NCI-H2227 treated with DMSO at 0.1 percent for 48 hours (cell line): ENCODE results near the gene USP17L13.
"Not testable (repeated sequence)": the region's sequence is repeated elsewhere in the genome, so short reads cannot be mapped to it uniquely, and the experiment has no call there.

Source experiments
- DNase-seq: peaks from one replicate; lab custom pipeline; 2025; lab: John Stamatoyannopoulos, UW

USP17L13 gene, protein sequence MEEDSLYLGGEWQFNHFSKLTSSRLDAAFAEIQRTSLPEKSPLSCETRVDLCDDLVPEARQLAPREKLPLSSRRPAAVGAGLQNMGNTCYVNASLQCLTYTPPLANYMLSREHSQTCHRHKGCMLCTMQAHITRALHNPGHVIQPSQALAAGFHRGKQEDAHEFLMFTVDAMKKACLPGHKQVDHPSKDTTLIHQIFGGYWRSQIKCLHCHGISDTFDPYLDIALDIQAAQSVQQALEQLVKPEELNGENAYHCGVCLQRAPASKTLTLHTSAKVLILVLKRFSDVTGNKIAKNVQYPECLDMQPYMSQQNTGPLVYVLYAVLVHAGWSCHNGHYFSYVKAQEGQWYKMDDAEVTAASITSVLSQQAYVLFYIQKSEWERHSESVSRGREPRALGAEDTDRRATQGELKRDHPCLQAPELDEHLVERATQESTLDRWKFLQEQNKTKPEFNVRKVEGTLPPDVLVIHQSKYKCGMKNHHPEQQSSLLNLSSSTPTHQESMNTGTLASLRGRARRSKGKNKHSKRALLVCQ

GRCh38 chr4:9224596-9224995 lies at the start of gene USP17L13:
USP17L13 (plus strand) TSS chr4:9224896; CDS start chr4:9224896, 0 bp downstream.
- not testable (repeated sequence) for DNase-seq

DNA sequence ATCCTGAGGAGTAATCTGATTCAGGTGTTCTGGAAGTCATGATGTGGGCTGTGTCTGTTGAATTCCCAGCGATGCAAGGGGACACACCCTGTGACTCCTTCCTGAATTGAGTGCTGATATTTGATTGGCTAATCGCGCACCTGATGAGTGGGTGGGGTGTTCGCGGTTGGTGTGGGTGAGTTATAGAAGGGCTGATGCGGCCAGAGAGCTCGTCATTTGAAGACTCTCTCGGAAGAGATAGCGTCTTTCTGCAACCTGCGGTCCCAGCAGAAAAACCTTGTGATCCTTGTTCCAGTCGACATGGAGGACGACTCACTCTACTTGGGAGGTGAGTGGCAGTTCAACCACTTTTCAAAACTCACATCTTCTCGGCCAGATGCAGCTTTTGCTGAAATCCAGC lies 14.3 kb upstream of the USP17L13 start, which contains the start of gene USP17L10:
USP17L10 (plus strand) TSS at position 301 of the 400 bp plus-strand sequence; CDS start at position 301, 0 bp downstream.
- not testable (repeated sequence) for DNase-seq

GRCh38 chr4:9214701-9215100 lies 10.0 kb upstream of the USP17L13 start:
- DNase-seq, result not testable (repeated sequence)

- not testable (repeated sequence) for DNase-seq
Observed at GRCh38 chr4:9215105-9215504, 9.6 kb upstream of the USP17L13 start, which contains the start of gene USP17L11. USP17L11 (plus strand) TSS chr4:9215405; CDS start chr4:9215405, 0 bp downstream.

DNA sequence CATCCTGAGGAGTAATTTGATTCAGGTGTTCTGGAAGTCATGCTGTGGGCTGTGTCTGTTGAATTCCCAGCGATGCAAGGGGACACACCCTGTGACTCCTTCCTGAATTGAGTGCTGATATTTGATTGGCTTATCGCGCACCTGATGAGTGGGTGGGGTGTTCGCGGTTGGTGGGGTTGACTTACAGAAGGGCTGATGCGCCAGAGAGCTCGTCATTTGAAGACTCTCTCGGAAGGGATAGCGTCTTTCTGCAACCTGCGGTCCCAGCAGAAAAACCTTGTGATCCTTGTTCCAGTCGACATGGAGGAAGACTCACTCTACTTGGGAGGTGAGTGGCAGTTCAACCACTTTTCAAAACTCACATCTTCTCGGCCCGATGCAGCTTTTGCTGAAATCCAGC lies 4.8 kb upstream of the USP17L13 start, which contains the start of gene USP17L12:
USP17L12 (plus strand) TSS at position 301 of the 400 bp plus-strand sequence; CDS start at position 301, 0 bp downstream.
- not testable (repeated sequence) for DNase-seq

DNA sequence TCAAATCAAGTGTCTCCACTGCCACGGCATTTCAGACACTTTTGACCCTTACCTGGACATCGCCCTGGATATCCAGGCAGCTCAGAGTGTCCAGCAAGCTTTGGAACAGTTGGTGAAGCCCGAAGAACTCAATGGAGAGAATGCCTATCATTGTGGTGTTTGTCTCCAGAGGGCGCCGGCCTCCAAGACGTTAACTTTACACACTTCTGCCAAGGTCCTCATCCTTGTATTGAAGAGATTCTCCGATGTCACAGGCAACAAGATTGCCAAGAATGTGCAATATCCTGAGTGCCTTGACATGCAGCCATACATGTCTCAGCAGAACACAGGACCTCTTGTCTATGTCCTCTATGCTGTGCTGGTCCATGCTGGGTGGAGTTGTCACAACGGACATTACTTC lies 5.6 kb downstream of the USP17L13 start:
- DNase-seq, result not testable (repeated sequence)

GRCh38 chr4:9234085-9234484 lies 9.4 kb downstream of the USP17L13 start, which contains the start of gene USP17L15:
USP17L15 (plus strand) TSS chr4:9234385; CDS start chr4:9234385, 0 bp downstream.
- DNase-seq, result not testable (repeated sequence)

- DNase-seq, result not testable (repeated sequence)
Observed at GRCh38 chr4:9238461-9238860, 13.8 kb downstream of the USP17L13 start.

DNA sequence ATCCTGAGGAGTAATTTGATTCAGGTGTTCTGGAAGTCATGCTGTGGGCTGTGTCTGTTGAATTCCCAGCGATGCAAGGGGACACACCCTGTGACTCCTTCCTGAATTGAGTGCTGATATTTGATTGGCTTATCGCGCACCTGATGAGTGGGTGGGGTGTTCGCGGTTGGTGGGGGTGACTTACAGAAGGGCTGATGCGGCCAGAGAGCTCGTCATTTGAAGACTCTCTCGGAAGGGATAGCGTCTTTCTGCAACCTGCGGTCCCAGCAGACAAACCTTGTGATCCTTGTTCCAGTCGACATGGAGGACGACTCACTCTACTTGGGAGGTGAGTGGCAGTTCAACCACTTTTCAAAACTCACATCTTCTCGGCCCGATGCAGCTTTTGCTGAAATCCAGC lies 18.9 kb downstream of the USP17L13 start, which contains the start of gene USP17L17:
USP17L17 (plus strand) TSS at position 301 of the 400 bp plus-strand sequence; CDS start at position 301, 0 bp downstream.
- DNase-seq, result not testable (repeated sequence)

DNA sequence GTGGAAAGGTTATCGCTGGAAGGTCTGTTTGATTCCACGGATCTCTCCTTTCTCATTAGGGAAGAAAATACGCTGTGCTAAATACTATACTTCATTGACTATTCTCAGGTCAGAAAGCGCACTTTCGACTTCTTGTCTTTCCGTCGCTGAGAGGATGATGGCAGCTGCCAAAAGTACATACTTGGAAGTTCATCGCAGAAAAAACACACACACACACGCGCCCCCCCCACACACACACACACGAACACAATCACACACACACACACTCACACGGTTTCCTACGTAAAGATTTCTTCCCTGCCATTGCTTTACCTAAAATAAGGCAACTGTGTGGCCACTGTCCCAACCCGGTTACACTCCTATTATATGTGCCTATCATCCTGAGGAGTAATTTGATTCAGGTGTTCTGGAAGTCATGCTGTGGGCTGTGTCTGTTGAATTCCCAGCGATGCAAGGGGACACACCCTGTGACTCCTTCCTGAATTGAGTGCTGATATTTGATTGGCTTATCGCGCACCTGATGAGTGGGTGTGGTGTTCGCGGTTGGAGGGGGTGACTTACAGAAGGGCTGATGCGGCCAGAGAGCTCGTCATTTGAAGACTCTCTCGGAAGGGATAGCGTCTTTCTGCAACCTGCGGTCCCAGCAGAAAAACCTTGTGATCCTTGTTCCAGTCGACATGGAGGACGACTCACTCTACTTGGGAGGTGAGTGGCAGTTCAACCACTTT lies 23.4 kb downstream of the USP17L13 start, which contains the start of gene USP17L18:
USP17L18 (plus strand) TSS at position 678 of the 728 bp plus-strand sequence; CDS start at position 678, 0 bp downstream.
- DNase-seq, result not testable (repeated sequence)

DNA sequence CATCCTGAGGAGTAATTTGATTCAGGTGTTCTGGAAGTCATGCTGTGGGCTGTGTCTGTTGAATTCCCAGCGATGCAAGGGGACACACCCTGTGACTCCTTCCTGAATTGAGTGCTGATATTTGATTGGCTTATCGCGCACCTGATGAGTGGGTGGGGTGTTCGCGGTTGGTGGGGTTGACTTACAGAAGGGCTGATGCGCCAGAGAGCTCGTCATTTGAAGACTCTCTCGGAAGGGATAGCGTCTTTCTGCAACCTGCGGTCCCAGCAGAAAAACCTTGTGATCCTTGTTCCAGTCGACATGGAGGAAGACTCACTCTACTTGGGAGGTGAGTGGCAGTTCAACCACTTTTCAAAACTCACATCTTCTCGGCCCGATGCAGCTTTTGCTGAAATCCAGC lies 28.4 kb downstream of the USP17L13 start, which contains the start of gene USP17L19:
USP17L19 (plus strand) TSS at position 301 of the 400 bp plus-strand sequence; CDS start at position 301, 0 bp downstream.
- DNase-seq, result not testable (repeated sequence)

GRCh38 chr4:9257824-9258223 lies 33.1 kb downstream of the USP17L13 start, which contains the start of gene USP17L20:
USP17L20 (plus strand) TSS chr4:9258124; CDS start chr4:9258124, 0 bp downstream.
- DNase-seq, result not testable (repeated sequence)

DNA sequence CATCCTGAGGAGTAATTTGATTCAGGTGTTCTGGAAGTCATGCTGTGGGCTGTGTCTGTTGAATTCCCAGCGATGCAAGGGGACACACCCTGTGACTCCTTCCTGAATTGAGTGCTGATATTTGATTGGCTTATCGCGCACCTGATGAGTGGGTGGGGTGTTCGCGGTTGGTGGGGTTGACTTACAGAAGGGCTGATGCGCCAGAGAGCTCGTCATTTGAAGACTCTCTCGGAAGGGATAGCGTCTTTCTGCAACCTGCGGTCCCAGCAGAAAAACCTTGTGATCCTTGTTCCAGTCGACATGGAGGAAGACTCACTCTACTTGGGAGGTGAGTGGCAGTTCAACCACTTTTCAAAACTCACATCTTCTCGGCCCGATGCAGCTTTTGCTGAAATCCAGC lies 37.9 kb downstream of the USP17L13 start, which contains the start of gene USP17L21:
USP17L21 (plus strand) TSS at position 301 of the 400 bp plus-strand sequence; CDS start at position 301, 0 bp downstream.
- not testable (repeated sequence) for DNase-seq

GRCh38 chr4:9267319-9267718 lies 42.6 kb downstream of the USP17L13 start, which contains the start of gene USP17L22:
USP17L22 (plus strand) TSS chr4:9267619; CDS start chr4:9267619, 0 bp downstream.
- not testable (repeated sequence) for DNase-seq

DNA sequence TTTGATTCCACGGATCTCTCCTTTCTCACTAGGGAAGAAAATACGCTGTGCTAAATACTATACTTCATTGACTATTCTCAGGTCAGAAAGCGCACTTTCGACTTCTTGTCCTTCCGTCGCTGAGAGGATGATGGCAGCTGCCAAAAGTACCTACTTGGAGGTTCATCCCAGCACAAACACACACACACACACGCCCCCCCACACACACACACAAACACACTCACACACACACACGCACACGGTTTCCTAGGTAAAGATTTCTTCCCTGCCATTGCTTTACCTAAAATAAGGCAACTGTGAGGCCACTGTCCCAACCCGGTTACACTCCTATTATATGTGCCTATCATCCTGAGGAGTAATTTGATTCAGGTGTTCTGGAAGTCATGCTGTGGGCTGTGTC lies 47.0 kb downstream of the USP17L13 start:
- not testable (repeated sequence) for DNase-seq
